ENCODE measurements around the gene TOMM7. TPM values are rescaled to one million over a fixed set of nuclear protein-coding genes. Genes with fewer than 3 reads are reported as not detected.
A peak's percentile ranks its signal among the peaks of the same experiment; 100 is the strongest.

Gene TOMM7
- total and polyA plus RNA-seq, 10 donors, result 85.4 to 524 (median 300) TPM

- peaks cover 0 to 31% (median 4%) of the 10 kb centered on the region in 6 donors for H3K36me3 ChIP-seq
- intact Hi-C loops (cut with DNase I; ENCODE audit: low total_unique reads), result loop anchor here (5.0 kb wide), 1 partner anchor 203 kb away; no protein-coding TSS in a partner anchor
- DNase-seq, result peak; percentile 94
- H3K27ac ChIP-seq, result peak overlapping the region; percentile 81 to 93 (median 90)
- no peaks in the 10 kb centered on the region for H3K27me3 ChIP-seq (replicated peaks in 1 of 7)
- whole genome bisulfite sequencing, 5 donors, result 0 to 1% (median 0%) methylated on average over 44 to 76 of the region's 76 CpGs
- H3K4me1 ChIP-seq, result peaks cover 0 to 33% (median 24%) of the 10 kb centered on the region in 6 donors
- TF ChIP-seq POLR2AphosphoS5 (IDR thresholded peaks at IDR 0.05) (peak; percentile 88 to 93 (median 89)), POLR2A (IDR thresholded peaks at IDR 0.05) (peak in 2 of 3 donors; percentile 23 to 26)
- TF ChIP-seq, protein P1, sequence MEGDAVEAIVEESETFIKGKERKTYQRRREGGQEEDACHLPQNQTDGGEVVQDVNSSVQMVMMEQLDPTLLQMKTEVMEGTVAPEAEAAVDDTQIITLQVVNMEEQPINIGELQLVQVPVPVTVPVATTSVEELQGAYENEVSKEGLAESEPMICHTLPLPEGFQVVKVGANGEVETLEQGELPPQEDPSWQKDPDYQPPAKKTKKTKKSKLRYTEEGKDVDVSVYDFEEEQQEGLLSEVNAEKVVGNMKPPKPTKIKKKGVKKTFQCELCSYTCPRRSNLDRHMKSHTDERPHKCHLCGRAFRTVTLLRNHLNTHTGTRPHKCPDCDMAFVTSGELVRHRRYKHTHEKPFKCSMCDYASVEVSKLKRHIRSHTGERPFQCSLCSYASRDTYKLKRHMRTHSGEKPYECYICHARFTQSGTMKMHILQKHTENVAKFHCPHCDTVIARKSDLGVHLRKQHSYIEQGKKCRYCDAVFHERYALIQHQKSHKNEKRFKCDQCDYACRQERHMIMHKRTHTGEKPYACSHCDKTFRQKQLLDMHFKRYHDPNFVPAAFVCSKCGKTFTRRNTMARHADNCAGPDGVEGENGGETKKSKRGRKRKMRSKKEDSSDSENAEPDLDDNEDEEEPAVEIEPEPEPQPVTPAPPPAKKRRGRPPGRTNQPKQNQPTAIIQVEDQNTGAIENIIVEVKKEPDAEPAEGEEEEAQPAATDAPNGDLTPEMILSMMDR (IDR thresholded peaks at IDR 0.05 in 8 of 11, conservative IDR thresholded peaks at IDR 0.05 in 3 of 11), result peak in 8 of 11 experiments; percentile 18 to 93 (median 66)
- H3K9me3 ChIP-seq, result no peaks in the 10 kb centered on the region
- H3K4me3 ChIP-seq, result peak overlapping the region; percentile 64 to 88 (median 81)
Measured at GRCh38 chr7:22854158-22855048, 31.8 kb upstream of the TOMM7 start.

DNA sequence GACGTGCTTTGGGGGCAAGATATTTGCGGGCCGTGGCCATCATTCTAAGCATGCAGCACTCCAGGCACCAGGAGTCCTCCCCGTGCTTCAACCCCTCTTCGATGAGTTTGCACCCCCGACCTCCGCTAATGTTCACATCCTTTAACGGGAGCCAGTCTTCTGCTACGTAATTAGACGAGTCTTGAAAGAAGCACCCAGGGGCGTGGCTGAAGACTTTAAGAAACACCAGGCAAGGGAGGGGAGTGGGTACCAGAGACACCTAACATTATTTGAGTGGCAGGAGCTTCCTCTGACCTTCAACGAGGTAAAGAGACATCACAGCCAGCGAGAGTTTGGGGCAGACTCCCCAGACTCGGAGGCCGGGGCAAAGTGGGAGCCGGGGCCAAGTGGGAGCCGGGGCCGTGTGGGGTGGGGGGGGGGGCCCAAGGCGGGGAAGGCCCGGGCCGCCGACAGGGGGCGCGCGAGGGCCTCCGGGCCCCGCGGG, 31.1 kb upstream of the TOMM7 start:
- no peaks in the 10 kb centered on the region for H3K27me3 ChIP-seq (replicated peaks in 1 of 7)
- intact Hi-C loops (cut with DNase I; ENCODE audit: low total_unique reads), result loop anchor here (5.0 kb wide), 1 partner anchor 204 kb away; no protein-coding TSS in a partner anchor
- no peak for TF ChIP-seq POLR2A (IDR thresholded peaks at IDR 0.05)
- TF ChIP-seq, protein P1 (IDR thresholded peaks at IDR 0.05 in 8 of 11, conservative IDR thresholded peaks at IDR 0.05 in 3 of 11), result peak in 5 of 11 experiments; percentile 10 to 98 (median 94)
- peak overlapping the region; percentile 64 to 88 (median 81) for H3K4me3 ChIP-seq
- H3K9me3 ChIP-seq, result no peaks in the 10 kb centered on the region
- H3K36me3 ChIP-seq, result peaks cover 0 to 24% (median 4%) of the 10 kb centered on the region in 6 donors
- peak; percentile 76 for DNase-seq
- peaks cover 0 to 33% (median 24%) of the 10 kb centered on the region in 6 donors for H3K4me1 ChIP-seq
- H3K27ac ChIP-seq, result peak overlapping the region in 7 of 8 donors; percentile 81 to 93 (median 90)
- WGBS, 5 donors, result 7 to 31% (median 11%) methylated on average over 12 to 28 of the region's 28 CpGs

DNA sequence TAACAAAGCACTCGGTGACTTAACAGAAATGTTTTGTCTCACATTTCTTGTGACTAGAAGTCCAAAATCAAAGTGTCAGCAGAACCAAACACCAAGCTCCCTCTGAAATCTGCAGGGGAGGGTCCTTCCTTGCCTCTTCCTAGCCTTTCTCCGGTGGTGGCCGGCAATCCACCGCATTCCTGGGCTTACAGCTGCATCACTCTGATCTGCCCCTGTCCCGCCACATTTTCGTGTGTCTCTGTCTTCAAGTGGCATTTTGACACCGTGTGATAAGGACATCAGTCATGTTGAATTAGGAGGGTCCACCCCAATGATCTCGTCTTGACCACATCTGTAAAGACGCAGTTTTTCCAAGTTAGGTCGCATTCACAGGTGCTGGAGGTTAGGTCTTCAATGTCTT, 30.5 kb upstream of the TOMM7 start:
- intact Hi-C loops (cut with DNase I; ENCODE audit: low total_unique reads), result loop anchor here (5.0 kb wide), 1 partner anchor 204 kb away; no protein-coding TSS in a partner anchor
- Histone ChIP-seq H3K9me3 (no peaks in the 10 kb centered on the region), H3K27ac (peak overlapping the region in 5 of 8 donors; percentile 7 to 93 (median 92)), H3K4me3 (peak overlapping the region in 2 of 8 donors; percentile 75 to 83), H3K36me3 (peaks cover 0 to 18% (median 2%) of the 10 kb centered on the region in 6 donors), H3K4me1 (peaks cover 0 to 33% (median 24%) of the 10 kb centered on the region in 6 donors), H3K27me3 (replicated peaks in 1 of 7) (no peaks in the 10 kb centered on the region)
- no peak for TF ChIP-seq POLR2A (IDR thresholded peaks at IDR 0.05)
- TF ChIP-seq, protein P1 (IDR thresholded peaks at IDR 0.05 in 8 of 11, conservative IDR thresholded peaks at IDR 0.05 in 3 of 11), result no peak
- TF ChIP-seq POLR2AphosphoS5 (IDR thresholded peaks at IDR 0.05), result no peak
- WGBS, 5 donors, result 83 to 89% (median 85%) methylated on average over 10 of the region's 10 CpGs
- DNase-seq, result no peak

All from spleen (tissue), 11 donors.